GM19099 (cell line): ENCODE measurements around the gene PRSS53.

Experiments
- POLR2A ChIP-seq: IDR thresholded peaks from 3 replicates; pipeline ENCODE4 v1.6.1; 2011; ENCODE audit warnings: low read depth; ENCODE audit not compliant: insufficient read length; ENCODE audit errors: extremely low read depth

Gene PRSS53

GRCh38 chr16:31088459-31089183 lies at the start of gene PRSS53:
Gene PRSS53 (minus strand): TSS chr16:31088943. CDS start chr16:31088809, 134 bp downstream.
- TF ChIP-seq POLR2A: no peak

- no peak for TF ChIP-seq POLR2A
These were observed 47.5 kb upstream of the PRSS53 start for GRCh38 chr16:31136287-31136662.

- TF ChIP-seq POLR2A: no peak
These were observed 47.0 kb upstream of the PRSS53 start, which contains the start of gene PRSS8 for GRCh38 chr16:31135535-31136286. Gene PRSS8 (minus strand): TSS chr16:31135727. CDS start chr16:31135498, 229 bp downstream.

GRCh38 chr16:31134625-31135534 lies 46.1 kb upstream of the PRSS53 start:
- TF ChIP-seq POLR2A: no peak

- TF ChIP-seq POLR2A: no peak
These were observed 45.4 kb upstream of the PRSS53 start for GRCh38 chr16:31134091-31134571.

GRCh38 chr16:31133046-31133501 lies 44.3 kb upstream of the PRSS53 start:
- TF ChIP-seq POLR2A: no peak

- TF ChIP-seq POLR2A: no peak
These were observed 43.7 kb upstream of the PRSS53 start for GRCh38 chr16:31132303-31132979.

GRCh38 chr16:31131841-31132271 lies 43.1 kb upstream of the PRSS53 start:
- no peak for TF ChIP-seq POLR2A

- no peak for TF ChIP-seq POLR2A
These were observed 42.7 kb upstream of the PRSS53 start for GRCh38 chr16:31131416-31131815.

- no peak for TF ChIP-seq POLR2A
These were observed 42.2 kb upstream of the PRSS53 start for GRCh38 chr16:31130899-31131298.

- TF ChIP-seq POLR2A: no peak
These were observed 41.7 kb upstream of the PRSS53 start for GRCh38 chr16:31130336-31130891.

GRCh38 chr16:31129568-31130335 lies 41.0 kb upstream of the PRSS53 start:
- no peak for TF ChIP-seq POLR2A
